PC-9 (cell line): ENCODE data around the gene PYURF. TPM values are rescaled to one million over a fixed set of nuclear protein-coding genes. Genes with fewer than 3 reads are reported as not detected.

Experiments
- Bru-seq: library from RNA; stranded (reverse); fragments of 400-500 nt; gene quantifications from one replicate; lab custom pipeline; 2021; lab: Mats Ljungman, UMichigan
- BruChase-seq, 2 experiments: library from RNA; stranded (reverse); fragments of 400-500 nt; gene quantifications; one replicate each; lab custom pipeline; 2021; lab: Mats Ljungman, UMichigan
- BruUV-seq: library from RNA; stranded (reverse); fragments of 400-500 nt; replicated peaks from 2 replicates; lab custom pipeline; 2021; lab: Mats Ljungman, UMichigan
- CTCF ChIA-PET: fragments of 300-600 bp; sonication (Branson Sonifier 250); formaldehyde crosslinking; loops from one replicate; lab custom pipeline; 2022; ENCODE audit warnings: antibody characterized with exemption; lab: Charles Lee
- POLR2A ChIA-PET: fragments of 300-600 bp; sonication (Branson Sonifier 250); formaldehyde crosslinking; loops from one replicate; lab custom pipeline; 2022; ENCODE audit warnings: antibody characterized with exemption; ENCODE audit not compliant: unreplicated experiment; lab: Charles Lee
- DNase-seq, 2 experiments: peaks; one replicate each; pipeline versions ENCODE4 v3.0.0 to v3.0.0-alpha.2; 2015 to 2022; ENCODE audit warnings: mixed read lengths in 1 of 2
- H2AFZ ChIP-seq: fragments of 200-600 bp; sonication (generic); 2 replicates; pipeline ENCODE4 v1.8.1; 2017; ENCODE audit warnings: antibody characterized with exemption
- H3F3A ChIP-seq: fragments of 200-600 bp; sonication (generic); 2 replicates; pipeline ENCODE4 v1.8.1; 2017; ENCODE audit warnings: antibody characterized with exemption, mild to moderate bottlenecking, low read depth; ENCODE audit not compliant: insufficient read depth
- H3K27ac ChIP-seq: fragments of 200-600 bp; sonication (generic); 2 replicates; pipeline ENCODE4 v1.6.1; 2016; ENCODE audit warnings: mixed run types
- H3K27me3 ChIP-seq: fragments of 200-600 bp; sonication (generic); 2 replicates; pipeline ENCODE4 v1.6.1; 2016; ENCODE audit warnings: low read depth, mixed run types; ENCODE audit not compliant: insufficient read depth
- H3K36me3 ChIP-seq: fragments of 200-600 bp; sonication (generic); 2 replicates; pipeline ENCODE4 v1.6.1; 2016; ENCODE audit warnings: low read depth, mixed run types
- H3K4me1 ChIP-seq: fragments of 200-600 bp; sonication (generic); replicated peaks from 2 replicates; pipeline ENCODE4 v1.6.1; 2016; ENCODE audit warnings: mixed run types; ENCODE audit not compliant: insufficient read depth
- H3K4me2 ChIP-seq: fragments of 200-600 bp; sonication (generic); 2 replicates; pipeline ENCODE4 v1.6.1; 2017; ENCODE audit warnings: mixed run types
- H3K4me3 ChIP-seq: fragments of 200-600 bp; sonication (generic); 2 replicates; pipeline ENCODE4 v1.6.1; 2016; ENCODE audit warnings: mixed run types
- H3K79me2 ChIP-seq: fragments of 200-600 bp; sonication (generic); 2 replicates; pipeline ENCODE4 v1.6.1; 2017; ENCODE audit warnings: low read depth, mixed run types
- H3K9me2 ChIP-seq: fragments of 200-600 bp; sonication (generic); 2 replicates; pipeline ENCODE4 v1.8.1; 2017; ENCODE audit warnings: mild to moderate bottlenecking; ENCODE audit not compliant: insufficient read depth
- H3K9me3 ChIP-seq: fragments of 200-600 bp; sonication (generic); 2 replicates; pipeline ENCODE4 v1.8.1; 2016; ENCODE audit warnings: low read depth; ENCODE audit not compliant: insufficient read depth
- H4K20me1 ChIP-seq: fragments of 200-600 bp; sonication (generic); 2 replicates; pipeline ENCODE4 v1.8.1; 2017; ENCODE audit not compliant: insufficient read depth
- CTCF ChIP-seq: fragments of 200-600 bp; sonication (generic); conservative IDR thresholded peaks from 2 replicates; pipeline ENCODE4 v1.6.1; 2017; ENCODE audit warnings: mixed run types, antibody characterized with exemption, mild to moderate bottlenecking, moderate library complexity
- EZH2 ChIP-seq: fragments of 200-600 bp; sonication (generic); IDR thresholded peaks from 2 replicates; pipeline ENCODE4 v1.8.0; 2017; ENCODE audit warnings: antibody characterized with exemption, low read depth
- intact Hi-C: fragments of 100-400 bp; cut with micrococcal nuclease; formaldehyde crosslinking; loops from one replicate; pipeline ENCODE4 v1.10.0; 2022; ENCODE audit not compliant: unreplicated experiment
- long read RNA-seq: library from polyadenylated mRNA; stranded (forward); transcript quantifications from one replicate; pipeline ENCODE4 v2.0.0, GENCODE V29; 2022
- total RNA-seq: library from RNA; stranded (reverse); gene quantifications from 2 replicates; pipeline ENCODE4 v1.2.3, GENCODE V29; 2021

Gene PYURF, protein sequence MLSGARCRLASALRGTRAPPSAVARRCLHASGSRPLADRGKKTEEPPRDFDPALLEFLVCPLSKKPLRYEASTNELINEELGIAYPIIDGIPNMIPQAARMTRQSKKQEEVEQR
- total RNA-seq (53.3 and 55.0 TPM in 2 replicates), Bru-seq, nascent RNA (percentile 84 among the genes with signal in this experiment), BruChase-seq, experiment 1, labeled RNA remaining after a 2-hour chase (percentile 91 among the genes with signal in this experiment), BruChase-seq, experiment 2, labeled RNA remaining after a 6-hour chase (percentile 97 among the genes with signal in this experiment)
- long read RNA-seq, transcript PYURF-201 (2 exons, 1,361 nt), result major isoform, 325 of 327 reads
- long read RNA-seq, partial matches to known transcripts, result 0 of 327 reads
- long read RNA-seq, other reads (novel, unspliced or antisense), result 2 of 327 reads

DNA sequence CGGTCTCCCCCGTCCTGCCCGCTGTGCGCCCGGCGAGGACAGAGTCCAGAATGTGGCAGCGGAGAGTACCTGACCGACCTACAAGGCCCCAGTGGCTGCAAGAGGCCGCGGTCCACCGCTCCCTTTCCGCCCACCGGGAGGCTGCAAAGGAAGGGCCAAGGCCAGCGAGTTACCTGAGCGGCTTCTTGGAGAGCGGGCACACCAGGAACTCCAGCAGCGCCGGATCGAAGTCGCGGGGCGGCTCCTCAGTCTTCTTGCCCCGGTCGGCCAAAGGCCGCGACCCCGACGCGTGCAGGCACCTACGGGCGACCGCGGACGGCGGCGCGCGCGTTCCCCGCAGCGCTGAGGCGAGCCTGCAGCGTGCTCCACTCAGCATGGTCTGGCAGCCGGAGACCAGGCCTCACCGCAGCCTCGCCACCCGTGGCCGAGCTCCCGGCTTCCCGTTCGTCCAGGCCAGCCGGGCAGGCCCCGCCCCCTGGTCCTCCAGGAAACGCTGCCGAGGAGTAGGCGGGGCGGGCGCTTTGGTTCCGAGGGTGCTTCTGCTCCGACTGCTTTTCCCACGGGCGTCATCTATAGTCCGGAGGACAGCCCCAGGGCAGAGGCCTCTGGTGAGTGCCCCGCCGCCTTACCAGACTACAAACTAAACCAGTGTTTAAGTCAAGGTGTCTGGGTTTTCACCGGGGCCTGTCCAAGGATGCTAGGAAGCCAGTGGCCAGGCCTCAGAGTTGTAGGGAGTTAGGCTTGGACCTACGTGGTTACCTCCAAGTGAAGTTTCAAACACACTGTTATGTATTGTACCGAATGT, at the start of gene PYURF:
PYURF (minus strand) TSS at position 452 of the 805 bp plus-strand sequence; CDS start at position 376, 76 bp downstream.
- ChIA-PET POLR2A (interaction anchor here (0.5 to 0.7 kb wide), 3 partner anchors 89 to 285 kb away, joined by 3 to 8 read pairs (median 8); no protein-coding TSS in a partner anchor), CTCF (no interaction called here)
- peaks cover 26% of the 10 kb centered on the region for H3K4me1 ChIP-seq
- no peaks in the 10 kb centered on the region for H4K20me1 ChIP-seq
- intact Hi-C loops, result loop anchor here (10.0 kb wide), 2 partner anchors 591 to 911 kb away; partner anchors contain the start of gene TIGD2
- peak within 1 kb of the TSS; percentile 85 for H3K4me3 ChIP-seq
- BruUV-seq, result no TSS peak
- H3K4me2 ChIP-seq, result peak within 1 kb of the TSS; percentile 80
- no peaks in the 10 kb centered on the region for H3K9me2 ChIP-seq
- H3K27me3 ChIP-seq, result no peaks in the 10 kb centered on the region
- H3K36me3 ChIP-seq, result no peaks in the 10 kb centered on the region
- H3K27ac ChIP-seq, result peak within 1 kb of the TSS; percentile 73
- DNase-seq, result peak; percentile 80 to 87
- H3K79me2 ChIP-seq, result peaks cover 36% of the 10 kb centered on the region
- H2AFZ ChIP-seq, result peak within 1 kb of the TSS; percentile 87
- no peaks in the 10 kb centered on the region for H3F3A ChIP-seq
- TF ChIP-seq CTCF (no peak), EZH2 (no peak)
- H3K9me3 ChIP-seq, result no peaks in the 10 kb centered on the region

GRCh38 chr4:88570001-88570400, 46.4 kb upstream of the PYURF start:
- H3K4me1 ChIP-seq, result no peaks in the 10 kb centered on the region
- no peaks in the 10 kb centered on the region for H3K9me2 ChIP-seq
- no peak for TF ChIP-seq CTCF
- H3F3A ChIP-seq, result no peaks in the 10 kb centered on the region
- H4K20me1 ChIP-seq, result no peaks in the 10 kb centered on the region
- H3K79me2 ChIP-seq, result no peaks in the 10 kb centered on the region
- POLR2A ChIA-PET, result no interaction called here
- no peak for DNase-seq
- no peak overlapping the region for H3K27ac ChIP-seq
- no peak overlapping the region for H3K4me2 ChIP-seq
- BruUV-seq, result no TSS peak
- H3K27me3 ChIP-seq, result no peaks in the 10 kb centered on the region
- CTCF ChIA-PET, result no interaction called here
- intact Hi-C loops, result no loop called here
- no peaks in the 10 kb centered on the region for H3K36me3 ChIP-seq
- no peaks in the 10 kb centered on the region for H3K9me3 ChIP-seq
- no peak overlapping the region for H2AFZ ChIP-seq
- H3K4me3 ChIP-seq, result no peak overlapping the region

- Histone ChIP-seq H3K79me2 (no peaks in the 10 kb centered on the region), H3F3A (no peaks in the 10 kb centered on the region), H3K9me2 (no peaks in the 10 kb centered on the region), H3K4me2 (no peak overlapping the region), H3K27me3 (no peaks in the 10 kb centered on the region), H3K4me1 (no peaks in the 10 kb centered on the region), H3K36me3 (no peaks in the 10 kb centered on the region), H3K9me3 (no peaks in the 10 kb centered on the region), H3K27ac (no peak overlapping the region), H3K4me3 (no peak overlapping the region), H2AFZ (no peak overlapping the region), H4K20me1 (no peaks in the 10 kb centered on the region)
- CTCF ChIA-PET, result no interaction called here
- POLR2A ChIA-PET, result no interaction called here
- intact Hi-C loops, result no loop called here
- no TSS peak for BruUV-seq
- TF ChIP-seq EZH2 (no peak), CTCF (no peak)
- no peak for DNase-seq
These were observed 44.0 kb upstream of the PYURF start for GRCh38 chr4:88567591-88567990.
